ENCODE results near the gene KIAA0513.

KIAA0513 gene

DNA sequence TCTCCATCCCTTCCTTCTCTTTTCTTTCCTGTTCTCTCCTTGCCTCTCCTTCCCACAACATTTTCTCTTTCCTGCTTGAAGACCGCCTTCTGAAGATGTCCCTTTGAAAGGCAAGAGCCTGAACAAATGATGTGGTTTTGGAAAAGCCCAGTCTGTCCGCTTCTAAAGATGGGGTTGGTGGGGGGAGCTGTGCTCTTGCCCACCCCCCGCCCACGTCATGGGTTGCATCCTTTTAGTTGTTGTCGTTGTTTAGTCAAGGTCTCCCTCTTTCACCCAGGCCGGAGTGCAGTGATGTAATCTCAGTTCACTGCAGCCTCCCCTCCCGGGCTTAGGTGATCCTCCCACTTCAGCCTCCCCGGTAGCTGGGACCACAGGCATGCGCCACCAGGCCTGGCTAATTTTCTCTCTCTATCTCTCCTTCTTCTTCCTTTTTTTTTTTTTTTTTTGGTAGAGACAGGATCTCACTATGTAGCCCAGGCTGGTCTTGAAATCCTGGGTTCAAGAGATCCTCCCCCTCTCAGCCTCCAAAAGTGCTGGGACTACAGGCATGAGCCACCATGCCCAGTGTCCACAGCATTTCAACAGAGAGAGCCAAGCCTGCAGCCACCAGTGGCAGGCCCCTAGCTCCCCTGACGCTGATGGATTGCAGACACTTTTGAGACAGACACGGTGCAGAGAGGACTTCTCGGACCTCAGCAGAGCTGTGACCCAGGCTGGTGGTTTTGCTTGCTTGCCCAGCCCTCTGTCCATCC is 110.7 kb downstream of the KIAA0513 start:
- Histone ChIP-seq H2BK120ac (ENCODE audit: low read depth, low read length) (no peak overlapping the region), H3K9ac (ENCODE audit: low read depth, low read length, poor library complexity) (peak overlapping the region; percentile 32), H3K4ac (ENCODE audit: low read length) (no peak overlapping the region), H3K4me2 (ENCODE audit: insufficient read depth, low read length, poor library complexity, severe bottlenecking) (no peak overlapping the region), H3K14ac (ENCODE audit: low read length) (no peak overlapping the region), H2AFZ (ENCODE audit: low read length) (peak overlapping the region; percentile 90), H2BK12ac (ENCODE audit: low read length) (no peak overlapping the region), H3K9me3 (replicated peaks in 1 of 2; ENCODE audit: control insufficient read depth in 2 of 2, insufficient read depth in 1 of 2, low read depth in 1 of 2, low read length in 2 of 2) (no peaks in the 10 kb centered on the region), H3K23ac (ENCODE audit: low read depth, low read length, poor library complexity) (peak overlapping the region; percentile 31), H3K18ac (ENCODE audit: low read length) (peak overlapping the region; percentile 67), H2BK5ac (ENCODE audit: low read length) (peak overlapping the region; percentile 59), H3K27me3 (ENCODE audit: control insufficient read depth in 3 of 3, insufficient read depth in 3 of 3, low read depth in 1 of 3, low read length in 3 of 3) (peaks cover 0 to 2% (median 0%) of the 10 kb centered on the region in 3 experiments), H3K4me1 (ENCODE audit: control insufficient read depth in 2 of 2, insufficient read depth in 1 of 2, low read depth in 1 of 2, low read length in 2 of 2) (peaks cover 5 to 39% of the 10 kb centered on the region in 2 donors), H4K91ac (ENCODE audit: low read depth, low read length, poor library complexity) (no peak overlapping the region), H2BK15ac (ENCODE audit: low read length) (peak overlapping the region; percentile 84), H2AK5ac (ENCODE audit: low read depth, low read length) (no peak overlapping the region), H3K36me3 (replicated peaks in 1 of 2; ENCODE audit: control insufficient read depth in 2 of 2, insufficient read depth in 2 of 2, low read length in 2 of 2) (no peaks in the 10 kb centered on the region), H4K8ac (ENCODE audit: low read depth, low read length) (no peak overlapping the region), H3K27ac (replicated peaks; ENCODE audit: low read length) (no peak overlapping the region), H3K79me1 (ENCODE audit: low read depth, low read length) (no peaks in the 10 kb centered on the region), H3K4me3 (ENCODE audit: low read length in 2 of 2) (no peak overlapping the region)
- DNase-seq (ENCODE audit: low spot score) = no peak
- no CpG with 5 or more reads among the region's 12 CpGs for WGBS, 2 donors (ENCODE audit: extremely low coverage in 2 of 2, insufficient read length in 2 of 2, insufficient replicate concordance in 1 of 2)

DNA sequence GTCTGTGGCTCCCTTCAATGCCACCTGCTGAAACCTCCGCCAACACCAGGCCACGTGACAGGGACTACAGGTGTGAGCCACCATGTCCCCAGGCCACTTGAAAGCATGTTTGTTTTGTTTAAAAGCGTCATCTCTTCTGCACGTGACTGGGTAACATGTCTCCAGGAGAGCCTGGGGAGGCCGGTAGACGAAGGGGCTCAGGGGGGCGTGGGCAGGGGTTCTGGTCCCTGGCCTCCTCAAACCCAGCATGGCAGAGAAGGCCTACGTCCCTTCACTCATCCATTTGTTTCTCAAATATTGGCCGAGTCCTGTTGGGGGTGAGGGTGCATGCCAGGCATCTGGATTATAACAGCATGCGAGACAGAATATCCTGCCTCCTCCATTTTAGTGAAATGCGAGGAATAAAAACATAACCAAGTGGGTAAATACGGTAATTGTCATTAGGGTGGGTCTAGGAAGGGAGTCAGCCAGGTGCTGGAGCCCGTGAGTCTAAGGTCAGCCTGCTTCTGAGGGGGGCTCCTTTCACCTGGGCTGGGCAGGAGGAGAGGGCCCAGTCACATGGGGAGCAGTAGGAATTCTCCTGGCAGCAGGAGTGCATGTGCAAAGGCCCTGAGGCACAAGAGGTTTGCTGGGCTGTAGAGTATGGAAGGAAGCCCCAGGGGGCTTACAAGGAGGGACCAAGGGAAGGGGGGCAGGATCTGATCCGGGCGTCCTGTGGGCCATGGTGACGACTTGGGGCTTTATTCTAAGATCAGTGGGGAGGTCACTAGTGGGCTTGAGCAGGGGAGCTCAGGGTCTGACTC is 111.4 kb downstream of the KIAA0513 start:
- no peak overlapping the region for H3K14ac ChIP-seq (ENCODE audit: low read length)
- H2BK12ac ChIP-seq (ENCODE audit: low read length) = no peak overlapping the region
- H2BK120ac ChIP-seq (ENCODE audit: low read depth, low read length) = no peak overlapping the region
- no peaks in the 10 kb centered on the region for H3K36me3 ChIP-seq (replicated peaks in 1 of 2; ENCODE audit: control insufficient read depth in 2 of 2, insufficient read depth in 2 of 2, low read length in 2 of 2)
- H3K9ac ChIP-seq (ENCODE audit: low read depth, low read length, poor library complexity) = peak overlapping the region; percentile 32
- H2AFZ ChIP-seq (ENCODE audit: low read length) = no peak overlapping the region
- no peak overlapping the region for H3K4me2 ChIP-seq (ENCODE audit: insufficient read depth, low read length, poor library complexity, severe bottlenecking)
- no peak overlapping the region for H3K4ac ChIP-seq (ENCODE audit: low read length)
- H3K27ac ChIP-seq (replicated peaks; ENCODE audit: low read length) = no peak overlapping the region
- WGBS, 2 donors (ENCODE audit: extremely low coverage in 2 of 2, insufficient read length in 2 of 2, insufficient replicate concordance in 1 of 2) = no CpG with 5 or more reads among the region's 16 CpGs
- H4K91ac ChIP-seq (ENCODE audit: low read depth, low read length, poor library complexity) = no peak overlapping the region
- peaks cover 0 to 4% (median 0%) of the 10 kb centered on the region in 3 experiments for H3K27me3 ChIP-seq (ENCODE audit: control insufficient read depth in 3 of 3, insufficient read depth in 3 of 3, low read depth in 1 of 3, low read length in 3 of 3)
- H2BK5ac ChIP-seq (ENCODE audit: low read length) = peak overlapping the region; percentile 59
- H3K9me3 ChIP-seq (replicated peaks in 1 of 2; ENCODE audit: control insufficient read depth in 2 of 2, insufficient read depth in 1 of 2, low read depth in 1 of 2, low read length in 2 of 2) = no peaks in the 10 kb centered on the region
- H3K23ac ChIP-seq (ENCODE audit: low read depth, low read length, poor library complexity) = peak overlapping the region; percentile 31
- H3K18ac ChIP-seq (ENCODE audit: low read length) = peak overlapping the region; percentile 67
- DNase-seq (ENCODE audit: low spot score) = no peak
- H3K79me1 ChIP-seq (ENCODE audit: low read depth, low read length) = no peaks in the 10 kb centered on the region
- H3K4me1 ChIP-seq (ENCODE audit: control insufficient read depth in 2 of 2, insufficient read depth in 1 of 2, low read depth in 1 of 2, low read length in 2 of 2) = peaks cover 7 to 39% of the 10 kb centered on the region in 2 donors
- H3K4me3 ChIP-seq (ENCODE audit: low read length in 2 of 2) = no peak overlapping the region
- no peak overlapping the region for H4K8ac ChIP-seq (ENCODE audit: low read depth, low read length)
- H2BK15ac ChIP-seq (ENCODE audit: low read length) = peak overlapping the region; percentile 84
- H2AK5ac ChIP-seq (ENCODE audit: low read depth, low read length) = peak overlapping the region; percentile 51

DNA sequence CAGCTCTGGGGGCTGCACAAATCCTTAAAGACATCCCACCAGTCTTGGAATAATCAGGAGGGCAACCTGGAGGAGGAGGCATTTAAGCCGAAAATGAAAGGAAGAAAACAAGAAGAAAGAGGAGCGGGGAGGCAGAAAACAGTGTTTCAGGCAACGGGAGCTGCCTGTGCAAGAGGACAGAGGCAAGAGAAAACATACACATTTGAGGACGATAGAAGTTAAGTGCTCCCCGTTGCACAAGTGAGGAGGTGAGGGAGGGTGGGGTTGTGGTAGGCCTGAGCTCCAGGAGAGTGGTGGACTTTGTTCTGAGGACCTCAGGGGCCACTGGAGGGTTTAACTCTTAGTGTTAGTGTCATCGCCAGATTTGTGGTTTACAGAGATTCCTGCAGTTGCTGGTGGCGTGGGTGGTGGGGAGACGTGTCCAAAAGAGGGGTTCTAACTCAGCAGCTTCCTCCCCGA is 112.3 kb downstream of the KIAA0513 start:
- H2BK120ac ChIP-seq (ENCODE audit: low read depth, low read length) = no peak overlapping the region
- no peak overlapping the region for H3K4ac ChIP-seq (ENCODE audit: low read length)
- WGBS, 2 donors (ENCODE audit: extremely low coverage in 2 of 2, insufficient read length in 2 of 2, insufficient replicate concordance in 1 of 2) = no CpG with 5 or more reads among the region's 9 CpGs
- H3K23ac ChIP-seq (ENCODE audit: low read depth, low read length, poor library complexity) = no peak overlapping the region
- no peak overlapping the region for H3K4me3 ChIP-seq (ENCODE audit: low read length in 2 of 2)
- no peak overlapping the region for H3K27ac ChIP-seq (replicated peaks; ENCODE audit: low read length)
- no peak overlapping the region for H3K14ac ChIP-seq (ENCODE audit: low read length)
- H2BK15ac ChIP-seq (ENCODE audit: low read length) = no peak overlapping the region
- peak overlapping the region; percentile 25 for H2AK5ac ChIP-seq (ENCODE audit: low read depth, low read length)
- H4K8ac ChIP-seq (ENCODE audit: low read depth, low read length) = no peak overlapping the region
- H2BK12ac ChIP-seq (ENCODE audit: low read length) = no peak overlapping the region
- H3K9me3 ChIP-seq (replicated peaks in 1 of 2; ENCODE audit: control insufficient read depth in 2 of 2, insufficient read depth in 1 of 2, low read depth in 1 of 2, low read length in 2 of 2) = no peaks in the 10 kb centered on the region
- peaks cover 7 to 39% of the 10 kb centered on the region in 2 donors for H3K4me1 ChIP-seq (ENCODE audit: control insufficient read depth in 2 of 2, insufficient read depth in 1 of 2, low read depth in 1 of 2, low read length in 2 of 2)
- H3K36me3 ChIP-seq (replicated peaks in 1 of 2; ENCODE audit: control insufficient read depth in 2 of 2, insufficient read depth in 2 of 2, low read length in 2 of 2) = no peaks in the 10 kb centered on the region
- DNase-seq (ENCODE audit: low spot score) = no peak
- H3K4me2 ChIP-seq (ENCODE audit: insufficient read depth, low read length, poor library complexity, severe bottlenecking) = no peak overlapping the region
- H3K79me1 ChIP-seq (ENCODE audit: low read depth, low read length) = no peaks in the 10 kb centered on the region
- H4K91ac ChIP-seq (ENCODE audit: low read depth, low read length, poor library complexity) = no peak overlapping the region
- H2BK5ac ChIP-seq (ENCODE audit: low read length) = no peak overlapping the region
- H3K27me3 ChIP-seq (ENCODE audit: control insufficient read depth in 3 of 3, insufficient read depth in 3 of 3, low read depth in 1 of 3, low read length in 3 of 3) = peaks cover 0 to 4% (median 0%) of the 10 kb centered on the region in 3 experiments
- H3K18ac ChIP-seq (ENCODE audit: low read length) = no peak overlapping the region
- H2AFZ ChIP-seq (ENCODE audit: low read length) = no peak overlapping the region
- H3K9ac ChIP-seq (ENCODE audit: low read depth, low read length, poor library complexity) = no peak overlapping the region

DNA sequence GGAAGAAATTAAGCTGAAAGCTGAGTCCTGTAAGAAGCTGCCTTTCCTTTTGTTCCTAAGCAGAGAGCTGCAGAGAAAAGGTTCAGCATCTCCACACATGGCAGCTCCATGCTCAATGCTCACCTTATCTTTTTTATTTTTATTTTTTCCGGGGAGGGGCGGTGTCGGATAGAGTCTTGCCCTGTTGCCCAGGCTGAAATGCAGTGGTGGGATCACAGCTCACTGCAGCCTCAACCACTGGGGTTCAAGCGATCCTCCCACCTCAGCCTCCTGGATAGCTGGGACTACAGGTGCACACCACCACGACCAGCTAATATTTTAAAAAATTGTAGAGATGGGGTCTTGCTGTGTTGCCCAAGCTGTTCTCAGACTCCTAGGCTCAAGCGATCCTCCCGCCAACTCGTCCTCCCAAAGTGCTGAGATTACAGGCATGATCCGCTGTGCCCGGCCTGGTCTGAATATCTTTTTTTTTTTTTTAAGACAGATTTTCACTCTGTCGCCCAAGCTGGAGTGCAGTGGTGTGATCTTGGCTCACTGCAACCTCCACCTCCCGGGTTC is 112.9 kb downstream of the KIAA0513 start:
- Histone ChIP-seq H2BK120ac (ENCODE audit: low read depth, low read length) (no peak overlapping the region), H3K4ac (ENCODE audit: low read length) (no peak overlapping the region), H3K4me2 (ENCODE audit: insufficient read depth, low read length, poor library complexity, severe bottlenecking) (no peak overlapping the region), H4K91ac (ENCODE audit: low read depth, low read length, poor library complexity) (no peak overlapping the region), H3K23ac (ENCODE audit: low read depth, low read length, poor library complexity) (no peak overlapping the region), H2BK15ac (ENCODE audit: low read length) (no peak overlapping the region), H3K9me3 (replicated peaks in 1 of 2; ENCODE audit: control insufficient read depth in 2 of 2, insufficient read depth in 1 of 2, low read depth in 1 of 2, low read length in 2 of 2) (no peaks in the 10 kb centered on the region), H3K79me1 (ENCODE audit: low read depth, low read length) (no peaks in the 10 kb centered on the region), H3K4me3 (ENCODE audit: low read length in 2 of 2) (no peak overlapping the region), H2AK5ac (ENCODE audit: low read depth, low read length) (no peak overlapping the region), H3K18ac (ENCODE audit: low read length) (no peak overlapping the region), H3K4me1 (ENCODE audit: control insufficient read depth in 2 of 2, insufficient read depth in 1 of 2, low read depth in 1 of 2, low read length in 2 of 2) (peaks cover 7 to 39% of the 10 kb centered on the region in 2 donors), H4K8ac (ENCODE audit: low read depth, low read length) (no peak overlapping the region), H2AFZ (ENCODE audit: low read length) (no peak overlapping the region), H2BK12ac (ENCODE audit: low read length) (no peak overlapping the region), H2BK5ac (ENCODE audit: low read length) (no peak overlapping the region), H3K14ac (ENCODE audit: low read length) (no peak overlapping the region), H3K27ac (replicated peaks; ENCODE audit: low read length) (no peak overlapping the region), H3K27me3 (ENCODE audit: control insufficient read depth in 3 of 3, insufficient read depth in 3 of 3, low read depth in 1 of 3, low read length in 3 of 3) (peaks cover 0 to 4% (median 0%) of the 10 kb centered on the region in 3 experiments), H3K36me3 (replicated peaks in 1 of 2; ENCODE audit: control insufficient read depth in 2 of 2, insufficient read depth in 2 of 2, low read length in 2 of 2) (no peaks in the 10 kb centered on the region), H3K9ac (ENCODE audit: low read depth, low read length, poor library complexity) (no peak overlapping the region)
- DNase-seq (ENCODE audit: low spot score) = no peak
- no CpG with 5 or more reads among the region's 12 CpGs for whole genome bisulfite sequencing, 2 donors (ENCODE audit: extremely low coverage in 2 of 2, insufficient read length in 2 of 2, insufficient replicate concordance in 1 of 2)
